GM15510 (cell line): Measurements from ENCODE around the gene ABCG1.

ENCODE experiments used
- POLR2A ChIP-seq: IDR thresholded peaks from 3 replicates; pipeline ENCODE4 v1.6.1; 2011; ENCODE audit warnings: borderline replicate concordance; ENCODE audit not compliant: insufficient read length; ENCODE audit errors: extremely low read depth

The ABCG1 gene

DNA sequence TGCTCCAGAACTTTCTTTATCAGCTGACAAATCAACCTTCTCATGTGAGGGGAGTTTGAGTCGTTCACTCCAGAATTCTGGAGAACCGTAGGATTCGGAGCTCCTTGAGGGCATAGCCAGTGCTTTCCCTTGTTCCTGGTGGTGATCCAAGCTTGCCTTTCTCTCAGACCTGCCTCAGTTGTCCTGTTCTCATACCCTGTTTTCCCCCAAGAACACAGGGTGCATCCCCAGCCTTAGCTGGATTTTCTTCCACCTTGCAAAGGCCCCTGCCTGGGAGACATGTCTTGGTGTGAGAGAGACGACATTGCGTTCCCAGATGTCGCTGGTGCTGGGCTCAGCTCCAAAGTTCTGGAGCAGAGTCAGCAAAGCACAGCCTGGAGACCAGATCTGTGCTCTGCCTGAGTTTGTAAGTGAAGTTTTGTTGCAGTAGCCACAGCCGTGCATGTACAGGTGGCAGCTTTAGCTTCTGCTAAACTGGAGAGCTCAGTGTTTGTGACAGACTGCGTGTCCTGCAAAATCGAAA lies 40.0 kb downstream of the ABCG1 start:
- TF ChIP-seq POLR2A: no peak

DNA sequence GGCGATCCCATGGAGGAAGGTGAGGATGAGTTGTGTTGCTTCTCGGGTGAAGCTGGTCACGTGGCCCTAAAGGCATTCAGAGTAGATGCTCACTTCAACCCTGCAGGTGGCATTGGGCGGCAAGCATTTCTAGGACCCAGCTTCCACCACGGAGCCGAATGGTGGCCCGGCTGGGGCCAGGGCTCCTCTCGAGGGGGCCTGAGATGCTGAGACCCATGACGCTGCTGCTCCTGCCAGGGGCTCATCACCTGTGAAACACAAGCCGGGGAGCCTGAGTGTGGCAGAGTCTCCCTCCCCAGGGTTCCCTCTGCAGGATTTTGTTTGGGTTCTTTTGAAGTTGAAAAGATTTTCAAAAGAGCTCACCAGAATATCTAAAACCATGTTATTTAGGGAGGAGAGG lies 41.2 kb downstream of the ABCG1 start:
- TF ChIP-seq POLR2A: no peak

DNA sequence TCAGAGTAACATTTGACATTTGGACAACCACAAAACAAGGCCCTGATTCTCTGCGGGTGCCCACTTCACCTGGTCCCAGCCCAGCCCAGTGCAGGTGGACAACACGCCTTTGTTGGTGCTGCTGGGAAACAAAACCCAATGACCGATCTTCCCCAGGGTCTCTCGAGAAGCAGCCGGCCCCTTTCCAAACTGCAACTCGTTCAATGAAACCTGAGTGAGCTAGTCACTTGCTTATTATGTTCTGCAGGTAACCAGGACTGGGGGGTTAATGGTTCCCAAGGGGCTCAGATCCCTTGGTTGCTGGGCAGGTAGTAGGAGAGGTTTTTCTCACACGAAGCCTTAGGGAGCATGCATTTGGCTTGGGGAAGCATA lies 42.9 kb downstream of the ABCG1 start:
- no peak for TF ChIP-seq POLR2A

DNA sequence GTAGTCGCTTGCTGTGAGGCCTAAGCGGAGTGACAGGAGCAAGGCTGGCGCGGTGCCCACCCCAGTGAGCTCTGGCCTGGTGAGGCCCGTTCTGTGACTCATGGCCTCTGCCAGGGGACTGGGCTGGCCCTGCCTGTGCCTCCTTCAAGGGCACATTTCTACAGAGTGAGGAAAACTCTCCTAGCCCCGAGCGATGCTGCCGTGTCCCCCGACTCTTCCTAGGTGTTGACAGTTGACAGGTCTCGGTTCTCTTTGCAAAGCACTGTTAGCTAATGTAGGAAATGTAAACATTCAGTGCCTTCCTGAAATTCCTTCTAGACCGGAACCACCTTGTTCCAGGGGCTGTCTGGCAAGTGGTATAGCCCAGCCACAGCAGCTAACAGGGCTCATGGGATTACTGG lies 43.9 kb downstream of the ABCG1 start:
- TF ChIP-seq POLR2A: no peak

DNA sequence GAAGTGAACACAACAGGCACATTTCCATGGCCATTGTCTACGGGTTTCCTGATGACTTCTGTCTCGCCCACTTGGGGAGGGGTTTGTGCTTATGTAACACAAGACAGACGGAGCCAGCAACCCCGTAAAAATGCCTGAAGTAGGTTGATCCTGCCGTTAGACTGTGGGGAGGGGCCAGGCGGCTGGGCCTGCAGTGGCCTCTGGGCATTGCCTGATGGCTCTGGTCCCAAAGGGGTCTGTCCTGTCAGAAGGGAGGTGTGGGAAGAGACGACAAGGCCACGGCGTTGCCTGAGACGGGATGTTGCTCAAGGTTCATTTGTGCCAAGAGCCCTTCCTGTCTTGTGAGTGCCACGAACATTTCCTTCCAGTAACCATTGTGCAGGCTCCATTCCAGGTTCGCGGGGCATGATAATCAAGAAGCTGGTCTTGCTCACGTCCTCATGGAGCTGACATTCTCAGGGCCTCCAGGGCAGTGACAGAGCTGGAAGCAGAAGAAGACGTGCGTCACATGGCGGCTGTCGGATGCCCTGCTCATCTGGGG lies 44.7 kb downstream of the ABCG1 start:
- no peak for TF ChIP-seq POLR2A

DNA sequence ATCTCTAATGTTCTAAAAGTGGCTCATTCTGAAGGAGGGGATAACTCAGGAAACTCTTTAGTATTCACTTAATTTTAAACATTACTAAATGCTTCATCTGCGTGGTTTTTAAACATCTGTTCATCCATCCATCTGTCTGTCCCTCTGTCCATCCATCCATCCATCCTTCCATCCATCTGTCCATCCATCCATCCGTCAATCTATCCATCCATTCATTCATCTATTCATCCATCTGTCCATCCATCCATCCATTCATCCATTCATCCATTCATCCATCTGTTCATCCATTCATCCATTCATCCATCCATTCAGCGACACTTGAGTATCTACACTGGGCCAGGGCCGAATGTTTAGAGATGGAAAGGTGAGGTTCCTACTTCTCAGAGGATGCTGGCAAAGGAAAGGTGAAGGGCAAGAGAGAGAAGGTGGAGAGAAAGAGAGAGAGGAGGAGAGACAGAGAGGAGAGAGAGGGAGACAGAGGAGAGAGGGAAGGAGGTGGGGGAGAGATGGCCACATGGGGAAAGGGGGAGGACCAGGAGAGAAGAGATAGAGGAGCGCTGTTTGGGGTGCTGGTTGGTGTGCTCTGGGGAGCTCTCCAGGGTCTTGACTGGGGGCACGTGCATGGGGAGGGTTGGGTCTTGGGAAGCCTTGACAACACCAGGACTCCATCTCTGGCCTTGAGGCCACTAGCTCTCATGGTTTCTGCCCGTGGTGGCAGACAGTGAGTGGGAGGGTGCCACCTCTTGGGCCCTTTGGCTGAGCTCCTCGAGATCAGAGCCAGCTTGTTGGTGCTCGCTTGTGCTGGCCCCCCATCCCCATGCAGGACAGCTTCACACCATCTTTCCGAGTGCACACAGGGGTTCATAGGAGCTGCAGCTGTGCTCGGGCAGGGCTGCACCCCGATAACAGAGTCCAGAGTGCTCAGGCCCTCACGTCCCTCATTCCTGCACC lies 45.6 kb downstream of the ABCG1 start:
- TF ChIP-seq POLR2A: no peak

DNA sequence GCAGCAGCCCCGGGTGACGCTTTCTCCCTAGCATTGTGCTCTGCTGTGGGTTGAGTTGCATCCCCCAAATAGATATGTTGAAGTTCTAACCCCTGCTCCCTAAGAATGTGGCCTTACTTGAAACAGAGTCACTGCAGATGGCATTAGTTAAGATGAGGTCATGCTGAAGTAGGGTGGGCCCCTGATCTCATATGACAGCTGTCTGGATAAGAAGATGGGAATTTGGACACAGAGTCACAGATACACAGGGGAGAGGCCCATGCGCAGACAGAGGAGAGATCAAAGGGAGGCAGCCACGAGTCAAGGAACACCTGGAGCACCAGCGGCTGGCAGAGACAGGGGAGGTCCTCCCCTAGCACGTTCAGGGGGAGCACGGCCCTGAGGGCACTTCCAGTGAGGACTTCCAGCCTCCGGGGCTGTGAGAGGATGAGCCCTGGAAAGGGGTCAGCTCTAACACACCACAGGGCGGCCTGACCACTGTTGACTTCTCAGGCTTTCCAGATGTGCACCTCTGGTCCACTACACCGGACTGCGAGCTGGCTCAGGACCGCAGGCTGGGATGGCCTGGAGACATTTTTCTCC lies 46.4 kb downstream of the ABCG1 start:
- no peak for TF ChIP-seq POLR2A

DNA sequence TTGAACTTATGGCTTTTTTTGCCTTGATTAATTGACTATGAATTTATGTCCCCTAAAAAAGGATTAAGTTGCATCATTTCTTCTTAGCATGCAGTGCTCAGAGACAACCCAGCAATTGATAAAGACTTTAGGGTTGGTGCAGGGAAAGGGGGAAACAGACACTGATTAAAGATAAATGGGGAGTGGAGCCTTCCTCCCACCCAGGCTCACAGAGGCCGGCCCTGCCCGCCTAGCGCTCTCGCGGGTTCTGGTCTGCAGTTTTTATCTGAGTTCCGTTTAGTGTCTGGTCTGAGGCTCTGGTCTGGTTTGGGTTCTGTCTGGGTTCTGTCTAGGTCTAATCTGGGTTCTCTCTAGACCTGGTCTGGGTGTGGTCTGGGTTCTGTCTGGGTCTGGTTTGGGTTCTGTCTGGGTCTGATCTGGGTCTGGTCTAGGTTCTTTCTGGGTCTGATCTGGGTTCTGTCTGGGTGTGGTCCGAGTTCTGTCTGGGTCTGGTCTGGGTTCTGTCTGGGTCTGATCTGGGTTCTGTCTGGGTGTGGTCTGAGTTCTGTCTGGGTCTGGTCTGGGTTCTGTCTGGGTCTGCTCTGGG lies 48.1 kb downstream of the ABCG1 start:
- TF ChIP-seq POLR2A: no peak

DNA sequence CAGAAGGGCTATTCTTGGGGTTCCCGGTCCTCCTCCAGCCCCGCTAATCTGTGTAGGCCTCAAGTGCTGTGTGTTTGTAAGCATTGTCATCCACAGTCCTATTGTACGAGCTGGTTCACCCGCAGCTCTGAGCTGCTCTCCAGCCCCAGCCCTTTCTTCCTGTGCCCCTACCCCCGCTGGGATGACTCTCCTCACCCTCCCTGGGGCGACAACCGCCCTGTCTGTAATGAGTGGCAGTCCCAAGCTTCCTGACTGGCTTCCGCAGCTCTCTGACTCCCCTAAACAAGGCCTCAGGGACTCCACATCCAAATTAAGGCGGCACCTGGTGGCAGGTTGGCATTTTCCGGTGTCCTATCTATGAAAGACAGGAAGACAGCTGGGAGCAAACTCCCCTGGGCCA lies 50.4 kb downstream of the ABCG1 start:
- no peak for TF ChIP-seq POLR2A

DNA sequence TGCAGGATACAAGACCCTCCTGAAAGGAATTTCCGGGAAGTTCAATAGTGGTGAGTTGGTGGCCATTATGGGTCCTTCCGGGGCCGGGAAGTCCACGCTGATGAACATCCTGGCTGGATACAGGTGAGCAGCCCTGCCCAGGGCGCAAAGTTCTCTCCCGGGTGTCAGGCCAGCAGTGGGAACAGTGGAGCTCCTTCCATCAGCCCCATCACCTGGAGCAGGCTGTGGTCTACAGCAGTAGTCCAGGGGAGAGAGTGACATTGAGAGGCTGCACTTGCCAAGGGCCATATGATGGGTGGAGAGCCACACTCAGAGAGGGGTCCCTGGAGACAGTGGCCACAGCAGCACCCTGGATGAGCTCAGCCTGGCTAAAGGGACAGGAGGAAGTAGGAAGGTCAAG lies 52.1 kb downstream of the ABCG1 start:
- no peak for TF ChIP-seq POLR2A

DNA sequence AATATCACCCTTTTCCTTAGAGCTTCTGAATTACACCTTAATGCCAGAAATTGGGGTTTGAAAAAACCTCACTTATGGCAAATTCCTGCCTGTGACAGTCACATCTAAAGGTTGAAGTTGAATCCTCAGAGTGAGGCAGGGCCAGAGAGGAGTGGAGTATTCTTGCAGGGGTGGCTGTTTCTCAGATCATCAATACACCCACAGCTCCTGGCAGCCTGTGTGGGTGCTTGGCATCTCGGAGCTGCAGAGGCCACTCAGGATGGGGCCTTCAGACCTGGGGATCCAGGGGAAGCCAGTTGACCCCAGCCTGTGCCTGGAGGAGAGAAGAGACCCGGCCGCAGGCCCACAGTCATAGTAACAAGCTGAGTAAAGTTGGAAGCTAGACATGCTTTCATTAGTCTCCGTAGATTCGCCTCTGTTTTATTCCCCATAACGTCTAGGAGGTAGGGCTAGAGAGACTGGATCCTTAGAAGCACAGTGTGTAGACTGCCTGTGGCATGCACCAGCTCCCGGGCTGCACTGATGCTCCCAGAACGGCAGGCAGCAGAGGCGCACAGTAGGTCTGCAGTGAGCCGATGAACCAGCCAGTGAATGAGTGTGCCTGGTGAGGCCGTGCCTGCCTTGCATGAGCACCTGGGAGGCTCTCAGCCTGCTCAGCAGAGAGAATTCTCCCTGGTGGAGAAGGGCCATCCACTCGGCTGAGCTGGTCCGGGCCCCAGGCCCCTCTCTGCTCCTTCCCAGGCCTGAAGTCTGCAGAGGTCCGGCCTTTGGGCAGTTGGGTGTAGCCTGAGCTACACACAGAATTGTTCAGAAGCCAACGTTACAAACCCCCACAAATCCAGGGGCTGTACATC lies 53.4 kb downstream of the ABCG1 start:
- TF ChIP-seq POLR2A: no peak

DNA sequence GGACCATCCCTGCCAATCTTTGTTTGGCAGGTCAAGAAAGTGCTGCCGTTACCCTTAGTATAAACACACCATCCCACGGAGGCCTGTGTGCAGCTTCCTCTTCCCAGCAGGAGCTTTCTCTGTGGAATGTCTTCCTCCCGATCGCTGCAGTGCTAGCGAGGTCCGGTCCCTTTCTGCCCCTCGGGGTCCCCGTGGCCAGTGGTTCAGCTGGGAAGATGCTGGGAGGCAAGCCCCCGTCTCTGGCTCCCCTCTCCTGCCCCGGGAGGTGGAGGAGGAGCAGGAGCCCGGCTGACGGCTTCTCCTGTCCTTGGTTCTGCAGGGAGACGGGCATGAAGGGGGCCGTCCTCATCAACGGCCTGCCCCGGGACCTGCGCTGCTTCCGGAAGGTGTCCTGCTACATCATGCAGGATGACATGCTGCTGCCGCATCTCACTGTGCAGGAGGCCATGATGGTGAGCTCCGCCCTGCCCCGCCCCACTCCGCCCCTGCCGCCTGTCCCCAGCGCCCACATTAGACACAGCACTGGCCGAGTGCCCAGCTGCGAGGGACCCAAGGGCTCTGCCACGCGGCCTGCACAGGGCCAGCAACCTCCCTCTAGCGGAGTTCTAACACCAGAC lies 54.2 kb downstream of the ABCG1 start:
- TF ChIP-seq POLR2A: no peak

DNA sequence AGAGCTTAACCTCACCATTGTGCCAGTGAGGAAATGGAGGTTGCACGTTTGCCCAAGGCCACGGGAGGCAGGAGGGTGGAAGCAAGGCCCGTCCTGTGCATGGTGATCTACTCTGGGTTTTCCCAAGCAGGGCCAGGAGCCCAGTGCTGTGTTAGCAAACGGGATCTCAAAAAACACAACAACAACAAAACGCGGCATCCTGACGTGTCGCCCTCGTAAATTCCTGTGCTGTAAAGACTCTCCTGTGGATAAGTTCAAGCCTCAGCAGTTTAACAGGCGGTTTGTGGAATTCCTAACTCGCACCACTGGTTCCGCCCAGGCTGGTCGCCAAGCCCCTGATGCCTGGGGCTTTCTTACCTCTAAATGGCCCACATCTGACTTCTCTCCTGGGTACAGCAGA lies 57.1 kb downstream of the ABCG1 start:
- TF ChIP-seq POLR2A: no peak
